GM19351 (cell line): Measurements from ENCODE around the gene SEMA4C.

Experiments used
- ATAC-seq: cut with Tn5 transposase; IDR thresholded peaks from one replicate; pipeline ENCODE4 v1.9.1; 2021; ENCODE audit warnings: mild to moderate bottlenecking, moderate library complexity; ENCODE audit not compliant: unreplicated experiment

SEMA4C gene

DNA sequence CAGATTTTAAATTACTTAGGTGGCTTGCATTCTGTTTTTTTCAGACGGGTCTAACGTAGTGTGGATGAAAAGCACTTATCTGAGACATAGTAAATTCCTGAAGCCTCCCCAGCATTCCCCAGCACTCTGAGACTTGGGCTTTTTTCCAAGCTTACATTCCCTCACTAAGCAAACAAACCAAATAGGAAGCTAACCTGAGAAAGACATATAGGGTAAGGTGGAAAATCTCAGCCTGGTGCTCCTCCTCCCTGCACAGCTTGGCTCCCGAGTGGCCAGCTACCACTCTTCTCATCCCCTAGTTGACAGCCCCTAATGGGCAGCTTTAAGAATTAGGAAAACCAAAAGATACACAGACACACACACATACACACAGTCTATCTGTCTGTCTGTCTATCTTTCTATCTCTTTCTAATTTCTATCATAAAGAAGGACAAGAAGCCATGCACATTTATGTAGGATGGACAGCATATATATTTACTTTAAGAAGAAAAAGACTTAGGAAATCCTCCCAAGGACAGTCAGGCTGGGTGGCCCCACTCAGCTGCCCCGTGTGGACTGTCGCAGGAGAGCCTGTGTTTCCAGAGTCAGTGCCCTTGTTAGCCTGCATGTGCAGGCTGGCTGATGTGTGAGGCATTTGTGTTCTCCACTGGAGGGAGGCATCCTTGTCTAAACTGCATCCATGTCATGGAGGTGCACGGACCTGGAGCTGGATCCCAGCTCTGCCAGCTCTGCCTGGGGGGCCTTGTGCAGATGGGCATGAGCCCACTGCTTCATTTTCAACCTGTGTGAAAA is 45.6 kb downstream of the SEMA4C start:
- ATAC-seq: no peak

DNA sequence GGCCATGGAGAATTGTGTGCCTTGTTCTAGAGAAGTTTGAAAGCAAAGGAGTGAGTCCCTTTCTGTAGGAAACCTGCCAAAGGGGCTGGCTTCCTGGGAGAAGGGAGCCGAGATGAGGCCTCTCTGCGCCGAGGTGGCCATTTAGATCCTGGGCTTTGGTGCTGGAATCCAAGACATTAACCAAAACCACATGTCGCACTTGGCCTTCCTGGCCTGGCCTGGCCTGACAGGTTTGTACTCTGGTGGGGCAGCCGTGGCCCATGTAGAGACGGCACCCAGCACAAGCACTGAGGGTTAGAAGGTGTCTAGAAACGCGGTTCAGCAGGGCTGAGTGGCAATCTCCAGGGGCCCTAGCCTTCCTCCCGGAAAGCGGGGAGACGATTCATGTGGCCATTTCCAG is 46.7 kb downstream of the SEMA4C start:
- no peak for ATAC-seq

DNA sequence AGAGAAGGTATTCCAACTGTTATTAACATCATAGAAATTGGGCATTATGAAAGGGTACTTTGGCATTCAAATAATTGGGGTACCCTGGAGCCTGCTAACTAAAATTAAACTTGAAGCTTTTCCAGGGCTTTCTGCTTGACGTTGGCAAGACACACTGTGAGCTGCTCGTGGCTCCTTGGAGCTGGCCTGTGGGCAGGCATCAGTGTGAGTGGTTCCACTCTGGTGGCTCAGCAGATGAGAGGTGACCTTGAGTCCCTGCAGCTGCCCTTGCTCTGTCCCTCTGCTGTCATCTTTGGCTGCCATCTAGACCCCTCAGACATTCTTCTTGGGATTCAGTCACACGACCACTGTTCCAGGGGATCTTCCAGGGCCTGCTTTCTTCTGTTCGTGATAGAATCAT is 47.1 kb downstream of the SEMA4C start:
- no peak for ATAC-seq

DNA sequence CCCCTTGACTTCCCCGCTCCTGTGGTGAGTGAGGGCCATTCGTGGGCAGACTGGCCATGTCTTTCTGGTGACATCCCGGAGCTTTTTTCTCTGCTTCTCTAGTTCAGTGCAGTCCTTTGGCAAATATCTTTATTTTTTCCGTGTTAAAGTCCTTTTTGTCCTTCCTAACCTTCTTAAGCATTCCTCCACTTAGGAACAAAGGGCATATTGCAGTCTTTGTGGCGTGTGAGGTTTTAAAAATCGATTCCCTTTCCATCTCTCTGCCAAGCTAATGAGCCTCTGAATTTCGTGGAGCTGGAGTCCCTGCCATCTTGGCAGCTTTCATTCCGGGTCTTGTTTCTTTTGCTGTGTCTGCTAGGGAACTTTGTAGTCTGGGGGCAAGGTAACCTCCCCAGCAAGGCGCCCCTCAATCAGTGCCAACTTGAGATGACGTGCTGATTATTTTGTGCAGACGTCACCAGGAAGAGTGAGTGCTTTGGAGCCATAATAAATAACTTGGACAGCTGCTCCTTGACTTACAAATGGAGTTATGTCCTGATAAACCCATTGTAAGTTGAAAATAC is 48.7 kb downstream of the SEMA4C start:
- ATAC-seq: no peak

DNA sequence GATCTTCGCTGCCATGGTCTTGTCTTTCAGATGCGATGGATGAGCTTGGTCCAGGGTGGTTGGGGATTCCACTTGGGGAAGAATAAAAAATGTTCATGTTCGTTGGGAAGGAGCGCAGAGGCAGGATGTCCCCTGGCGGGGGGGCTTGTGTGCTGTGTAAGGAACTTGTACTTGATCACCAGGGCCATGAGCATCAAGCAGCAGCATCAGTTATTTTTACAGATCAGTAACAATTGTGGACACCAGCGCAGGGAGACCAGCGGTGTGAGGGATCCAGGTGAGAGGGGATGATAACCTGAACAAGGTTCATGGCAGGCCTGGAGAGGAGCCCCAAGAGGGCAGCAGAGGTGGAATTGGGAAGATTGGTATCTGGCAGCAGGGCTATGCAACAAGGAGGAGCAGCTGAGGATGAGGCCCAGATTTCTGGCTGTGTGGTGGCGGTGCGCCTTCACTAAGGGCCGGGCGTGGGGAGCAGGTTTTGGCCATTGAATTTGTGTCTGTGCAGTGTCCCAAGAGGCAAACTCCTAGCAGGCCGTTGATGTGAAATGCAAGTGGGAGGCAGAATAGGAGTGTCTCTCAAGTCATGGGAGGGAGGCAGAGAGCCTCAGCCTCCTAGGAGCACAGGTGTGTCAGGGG is 49.9 kb downstream of the SEMA4C start:
- no peak for ATAC-seq

DNA sequence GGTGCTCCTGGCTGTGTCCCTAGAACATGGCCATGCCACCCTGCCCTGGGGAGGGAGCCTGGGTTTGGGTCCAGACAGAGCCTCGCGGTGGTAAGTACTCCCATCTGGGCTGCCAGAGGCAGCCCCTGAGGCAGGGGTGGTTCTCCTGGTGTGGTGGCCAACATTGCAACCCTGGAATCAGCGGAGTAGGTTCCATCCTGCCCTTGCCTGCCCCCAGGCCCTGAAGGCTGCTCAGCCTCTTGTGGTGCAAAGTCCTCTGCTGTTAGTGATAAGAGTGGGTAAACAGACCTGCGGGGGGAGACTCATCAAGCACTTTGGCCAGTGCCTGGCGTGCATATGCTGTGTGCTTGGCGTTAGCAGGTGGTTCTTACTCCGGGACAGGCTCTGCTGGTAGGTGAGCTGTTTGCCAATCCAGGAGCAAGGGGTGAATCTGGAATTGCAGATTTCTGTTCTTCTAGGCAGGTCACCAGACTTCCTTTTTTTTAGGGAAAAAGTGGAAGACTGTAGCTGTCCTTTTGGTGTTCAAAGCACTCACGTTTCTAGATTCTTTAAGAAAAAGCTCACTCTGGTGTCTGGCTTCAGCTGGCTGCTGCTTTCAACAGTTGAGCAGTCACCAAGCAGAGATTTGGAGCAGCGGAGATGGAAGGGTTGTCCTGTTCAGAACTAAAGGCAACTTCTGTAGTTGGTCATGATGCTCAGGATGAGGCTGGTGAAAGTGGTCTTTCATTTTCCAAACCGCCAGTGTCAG is 50.6 kb downstream of the SEMA4C start:
- ATAC-seq: no peak

DNA sequence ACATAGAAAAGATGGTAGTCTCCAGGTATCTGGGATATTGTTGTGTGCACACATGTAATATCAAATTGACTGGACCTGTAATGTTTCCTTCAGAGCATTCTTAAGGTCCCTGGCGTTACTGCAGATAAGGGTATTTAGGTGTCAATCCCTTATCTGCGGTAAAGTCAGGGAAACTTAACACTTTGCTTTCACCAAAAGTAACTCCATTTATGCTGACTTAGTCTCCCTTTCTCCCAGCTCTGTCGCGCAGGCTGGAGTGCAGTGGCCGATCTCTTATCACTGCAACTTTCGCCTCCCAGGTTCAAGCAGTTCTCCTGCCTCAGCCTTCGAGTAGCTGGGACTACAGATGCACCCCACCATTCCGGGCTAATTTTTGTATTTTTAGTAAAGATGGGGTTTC is 52.0 kb downstream of the SEMA4C start:
- ATAC-seq: no peak

DNA sequence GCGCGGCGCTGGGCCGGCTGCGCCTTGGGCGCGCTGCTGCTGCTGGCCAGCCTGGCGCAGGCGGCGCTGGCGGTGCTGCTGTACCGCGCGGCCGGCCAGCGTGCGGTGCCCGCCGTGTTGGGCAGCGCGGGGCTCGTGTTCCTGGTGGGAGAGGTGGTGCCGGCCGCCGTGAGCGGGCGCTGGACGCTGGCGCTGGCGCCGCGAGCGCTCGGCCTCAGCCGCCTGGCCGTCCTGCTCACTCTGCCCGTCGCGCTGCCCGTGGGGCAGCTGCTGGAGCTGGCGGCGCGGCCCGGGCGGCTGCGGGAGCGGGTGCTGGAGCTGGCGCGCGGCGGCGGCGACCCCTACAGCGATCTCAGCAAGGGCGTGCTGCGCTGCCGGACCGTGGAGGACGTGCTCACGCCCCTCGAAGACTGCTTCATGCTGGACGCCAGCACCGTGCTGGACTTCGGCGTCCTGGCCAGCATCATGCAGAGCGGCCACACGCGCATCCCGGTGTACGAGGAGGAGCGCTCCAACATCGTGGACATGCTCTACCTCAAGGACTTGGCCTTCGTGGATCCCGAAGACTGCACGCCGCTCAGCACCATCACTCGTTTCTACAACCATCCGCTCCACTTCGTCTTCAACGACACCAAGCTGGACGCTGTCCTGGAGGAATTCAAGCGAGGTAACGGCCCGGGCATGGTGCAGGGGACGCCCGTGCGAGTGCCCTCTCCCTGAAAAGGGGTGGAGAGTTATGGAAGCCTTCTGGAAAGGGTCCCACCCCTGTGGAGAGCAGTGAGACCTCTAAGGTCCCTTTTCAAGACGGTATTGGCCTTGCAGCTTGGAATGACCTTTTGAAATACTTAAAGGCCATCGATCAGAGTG is 52.8 kb downstream of the SEMA4C start:
- ATAC-seq: no peak

DNA sequence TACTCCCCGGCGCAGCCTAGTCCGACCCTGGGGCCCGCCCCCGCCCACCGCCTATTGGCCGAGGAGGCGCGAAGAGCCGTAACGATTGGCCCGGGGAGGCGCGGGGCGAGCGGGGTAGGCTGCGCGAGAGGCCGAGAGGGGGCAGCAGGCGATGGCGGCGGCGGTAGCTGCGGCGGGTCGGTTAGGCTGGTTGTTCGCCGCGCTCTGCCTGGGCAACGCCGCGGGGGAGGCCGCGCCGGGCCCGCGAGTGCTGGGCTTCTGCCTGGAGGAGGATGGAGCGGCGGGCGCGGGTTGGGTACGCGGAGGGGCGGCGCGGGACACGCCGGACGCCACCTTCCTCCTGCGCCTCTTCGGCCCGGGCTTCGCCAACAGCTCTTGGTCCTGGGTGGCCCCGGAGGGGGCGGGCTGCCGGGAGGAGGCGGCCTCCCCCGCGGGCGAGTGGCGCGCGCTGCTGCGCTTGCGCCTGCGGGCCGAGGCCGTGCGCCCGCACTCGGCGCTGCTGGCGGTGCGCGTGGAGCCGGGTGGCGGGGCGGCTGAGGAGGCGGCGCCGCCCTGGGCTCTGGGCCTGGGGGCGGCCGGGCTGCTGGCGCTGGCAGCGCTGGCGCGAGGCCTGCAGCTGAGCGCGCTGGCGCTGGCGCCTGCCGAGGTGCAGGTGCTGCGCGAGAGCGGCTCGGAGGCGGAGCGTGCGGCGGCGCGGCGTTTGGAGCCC is 53.6 kb downstream of the SEMA4C start, which contains the start of gene CNNM3:
TSS of gene CNNM3 (plus strand) at position 142 of the 709 bp plus-strand sequence. CDS start at position 152, 10 bp downstream.
- peak; percentile 90 for ATAC-seq

DNA sequence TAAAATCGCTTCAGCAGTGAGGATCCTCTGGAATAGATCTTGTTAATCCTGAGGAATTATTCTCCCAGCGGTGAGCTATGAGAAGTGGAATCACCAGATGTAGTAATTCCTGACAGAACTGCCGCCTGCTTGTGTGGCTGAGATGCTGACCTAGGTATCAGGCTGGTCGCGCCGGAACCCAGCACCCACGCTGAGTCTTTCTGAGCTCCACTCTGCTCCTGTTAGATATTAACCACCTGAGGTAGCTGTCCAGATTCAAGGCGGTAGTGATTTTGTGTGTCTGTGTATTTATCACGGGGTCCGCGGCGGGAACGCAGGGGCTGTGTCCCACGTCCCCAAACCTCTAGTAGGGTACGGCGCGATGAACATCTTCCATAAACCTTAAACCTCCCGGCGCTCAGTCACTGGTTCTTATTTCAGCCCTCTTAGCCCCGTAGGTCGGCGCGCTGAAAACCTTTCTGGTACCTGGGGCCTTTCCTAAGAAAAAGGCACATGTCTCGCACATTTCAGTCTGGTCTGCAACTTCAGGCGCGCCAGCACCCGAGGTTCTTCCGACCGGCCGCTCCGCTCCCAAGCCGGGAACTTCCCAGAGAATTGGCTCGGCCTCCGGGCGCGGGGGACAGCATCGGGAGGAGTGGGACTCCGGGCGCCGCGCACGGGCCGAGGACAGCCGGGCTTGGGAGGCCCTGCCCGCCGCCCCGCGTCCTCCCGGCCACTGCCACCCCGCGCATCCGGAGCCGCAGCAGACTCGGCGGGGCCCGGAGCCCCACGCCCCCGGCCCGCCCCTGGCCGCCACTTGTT is 54.4 kb downstream of the SEMA4C start:
- no peak for ATAC-seq

DNA sequence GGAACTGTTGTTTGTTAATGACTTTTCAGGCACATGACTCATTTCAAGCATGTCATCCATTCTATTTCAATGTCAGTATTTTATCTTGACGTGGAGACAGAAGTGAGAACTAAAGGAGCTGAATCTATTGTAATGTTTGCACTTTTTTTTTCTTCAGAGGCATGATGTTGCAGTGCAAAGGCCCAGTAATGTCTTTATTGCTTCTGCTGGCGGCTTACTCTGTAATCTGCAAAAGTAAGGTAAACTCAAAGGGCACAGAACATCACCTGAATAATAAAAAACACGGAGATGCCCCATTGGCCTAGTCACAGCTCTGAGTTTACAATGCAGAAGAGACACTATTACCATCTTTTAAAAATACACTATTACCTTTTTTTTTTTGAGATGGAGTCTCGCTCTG is 56.2 kb downstream of the SEMA4C start:
- ATAC-seq: no peak

DNA sequence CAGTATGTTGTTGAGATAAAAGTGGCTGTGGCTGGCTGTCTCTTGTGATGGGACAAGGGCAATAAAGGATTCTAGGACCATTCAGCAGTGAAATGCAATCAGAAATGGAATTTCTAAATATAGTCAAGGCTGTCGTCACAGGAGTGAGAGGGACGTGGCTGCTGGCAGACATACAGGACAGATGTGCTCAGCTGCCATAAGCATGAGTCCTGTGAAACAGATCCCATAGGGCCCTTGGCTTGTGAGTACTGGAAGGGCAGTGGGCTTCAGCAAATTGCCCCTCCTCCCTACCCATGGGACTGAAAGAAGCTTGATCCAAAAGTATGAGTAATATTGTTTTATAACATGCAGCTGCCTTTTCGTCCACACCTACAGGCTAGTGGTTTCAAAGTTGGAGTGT is 58.0 kb downstream of the SEMA4C start:
- ATAC-seq: no peak

DNA sequence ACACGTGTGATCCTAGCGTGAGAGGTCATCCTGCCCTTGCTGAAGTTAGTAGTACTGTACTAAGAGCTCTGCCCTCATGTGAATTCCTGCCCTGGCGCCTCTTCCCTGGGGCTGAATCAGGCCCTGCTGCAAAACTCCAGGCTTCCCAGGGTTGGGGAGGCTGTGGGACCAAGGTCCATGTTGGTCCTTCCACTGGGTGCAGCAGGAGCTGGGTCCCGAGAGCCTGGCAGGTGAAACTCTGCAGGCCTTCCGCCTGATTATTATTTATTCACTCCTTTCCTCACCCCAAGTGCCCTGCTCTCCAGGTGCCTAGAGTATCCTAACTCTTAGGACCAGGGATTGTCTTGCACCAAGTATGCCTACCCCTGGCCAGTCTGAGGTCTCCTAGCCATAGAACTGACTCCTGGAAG is 59.1 kb downstream of the SEMA4C start:
- no peak for ATAC-seq

DNA sequence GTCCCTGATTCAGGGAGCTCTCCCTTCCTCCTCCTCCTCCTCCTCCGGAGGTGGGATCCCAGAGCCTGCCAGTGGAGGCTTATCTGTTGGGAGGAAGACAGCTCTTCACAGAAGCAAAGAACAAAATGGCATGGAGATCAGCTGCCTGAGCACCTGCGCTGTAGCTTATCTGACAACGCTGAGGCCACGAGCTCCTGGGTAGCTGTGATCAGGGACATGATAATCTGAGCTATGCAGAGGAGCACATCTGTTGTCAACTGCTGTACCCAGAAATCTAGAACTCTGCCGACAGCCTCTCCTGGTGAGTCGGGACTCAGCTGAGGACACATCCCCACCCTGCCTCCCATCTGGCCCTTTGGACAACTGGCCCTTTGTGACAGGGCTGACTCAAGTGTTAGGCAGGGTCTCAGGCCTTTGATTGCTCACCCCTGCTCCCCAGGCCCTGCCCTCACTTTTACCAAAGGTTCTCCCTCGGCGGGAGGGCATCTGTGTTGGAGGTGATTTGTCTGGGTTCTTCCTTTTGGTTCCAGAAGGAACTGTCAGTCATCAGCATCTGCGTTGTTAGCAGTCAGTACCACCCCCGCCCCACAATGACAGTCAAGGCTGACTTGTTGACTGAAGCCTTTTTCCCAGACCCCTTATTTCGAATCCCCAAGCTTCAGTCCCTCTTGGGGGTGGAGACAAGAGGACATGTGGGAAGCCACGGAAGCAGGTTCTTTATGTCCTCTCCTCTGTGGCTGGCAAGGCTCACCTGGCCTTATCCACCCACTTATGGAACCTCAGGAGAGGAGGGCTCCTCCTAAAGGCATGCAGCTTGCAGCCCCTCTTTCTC is 59.7 kb downstream of the SEMA4C start:
- no peak for ATAC-seq
